Measurements from ENCODE around the gene ANGPTL3. TPM values are rescaled to one million over a fixed set of nuclear protein-coding genes. Genes with fewer than 3 reads are reported as not detected.

The ANGPTL3 gene
- total and polyA plus RNA-seq, 10 of the 15 experiments (the other 5 are each of a cell fraction or from before 2014, with no cell fraction given), result 0.05 to 0.15 (median 0.07) TPM; not detected in 7

GRCh38 chr1:62573675-62574074 lies 23.6 kb upstream of the ANGPTL3 start (continued):
- no peak for TF ChIP-seq CEBPZ (IDR thresholded peaks at IDR 0.05; ENCODE audit: low read depth, low read length)
- no peak for TF ChIP-seq POLR2A (IDR thresholded peaks at IDR 0.05; ENCODE audit: low read depth, low read length)
- no peak for TF ChIP-seq ZNF217 (IDR thresholded peaks at IDR 0.05)
- TF ChIP-seq SMAD1 (IDR thresholded peaks at IDR 0.05; ENCODE audit: low read depth, partially characterized antibody), result no peak
- no peak for TF ChIP-seq RELB (IDR thresholded peaks at IDR 0.05; ENCODE audit: low read depth)
- no peak for TF ChIP-seq SUZ12 (IDR thresholded peaks at IDR 0.05; ENCODE audit: unreplicated experiment)

DNA sequence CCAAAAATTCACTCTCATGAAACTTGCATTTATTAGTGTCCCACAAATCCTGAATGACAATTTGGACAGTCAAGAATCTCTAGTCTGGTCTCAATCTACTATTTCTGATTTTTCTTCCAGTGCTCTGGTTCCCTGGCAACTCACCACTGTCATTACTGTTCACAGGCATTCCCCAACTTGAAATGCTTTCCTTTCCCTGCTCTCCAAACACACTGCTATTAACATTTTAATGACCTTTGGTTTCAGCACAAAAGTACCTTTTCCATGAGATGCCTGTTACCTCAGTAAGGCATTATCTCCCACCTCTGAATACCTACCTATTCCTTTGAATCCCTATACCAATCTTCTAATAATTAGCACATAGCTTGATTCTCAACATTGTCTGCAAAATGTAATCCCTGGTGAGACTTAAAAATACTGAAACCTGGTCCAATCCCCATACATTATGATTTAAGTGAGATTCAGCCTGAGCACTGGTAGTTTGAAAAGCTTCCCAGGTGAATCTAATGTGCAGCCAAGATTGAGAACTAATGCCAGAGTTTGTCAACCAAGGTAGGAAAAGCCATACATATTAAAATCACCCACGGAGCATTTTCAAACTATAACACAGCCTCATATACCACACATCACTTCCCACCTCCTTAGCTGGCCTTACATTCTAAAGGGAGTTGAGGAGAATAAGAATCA lies 11.7 kb upstream of the ANGPTL3 start:
- ChIA-PET POLR2A (no interaction called here), CTCF (no interaction called here), SMC1A (ENCODE audit: uncharacterized antibody, unreplicated experiment) (interaction anchor here (1.1 kb wide), 1 partner anchor 52 kb away, joined by 3 read pairs; no protein-coding TSS in a partner anchor), RAD21 (ENCODE audit: unreplicated experiment) (no interaction called here)
- H3K4me2 ChIP-seq (ENCODE audit: control insufficient read depth, insufficient read depth), result no peak overlapping the region
- no peaks in the 10 kb centered on the region for H3K9me3 ChIP-seq (replicated peaks; ENCODE audit: control insufficient read depth, insufficient read depth, low read length)
- 39% methylated on average over 1 of the region's 1 CpG for WGBS (ENCODE audit: insufficient coverage, insufficient replicate concordance, low lambda C conversion rate, missing lambda C conversion rate)
- FAIRE-seq (no peak), ATAC-seq (no peak), DNase-seq (ENCODE audit: low read depth, low spot score) (no peak)
- H3K36me3 ChIP-seq (ENCODE audit: control insufficient read depth in 2 of 2, insufficient read depth in 2 of 2, low read length in 1 of 2), result no peaks in the 10 kb centered on the region
- H2AFZ ChIP-seq (ENCODE audit: control insufficient read depth, low read depth, low read length), result no peak overlapping the region
- in situ Hi-C loops (cut with MboI) (no loop called here), intact Hi-C loops (cut with micrococcal nuclease; ENCODE audit: unreplicated experiment) (no loop called here)
- H3K79me2 ChIP-seq (ENCODE audit: control insufficient read depth, insufficient read depth, low read length), result no peaks in the 10 kb centered on the region
- H3K9ac ChIP-seq (ENCODE audit: control insufficient read depth, insufficient read depth, low read length), result no peak overlapping the region
- H3K27ac ChIP-seq (ENCODE audit: control insufficient read depth, insufficient read depth), result no peak overlapping the region
- TF ChIP-seq, protein P1, sequence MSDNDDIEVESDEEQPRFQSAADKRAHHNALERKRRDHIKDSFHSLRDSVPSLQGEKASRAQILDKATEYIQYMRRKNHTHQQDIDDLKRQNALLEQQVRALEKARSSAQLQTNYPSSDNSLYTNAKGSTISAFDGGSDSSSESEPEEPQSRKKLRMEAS (IDR thresholded peaks at IDR 0.05; ENCODE audit: low read depth, low read length), result no peak
- TF ChIP-seq BRCA1 (IDR thresholded peaks at IDR 0.05; ENCODE audit: low read depth, low read length) (no peak), REST (IDR thresholded peaks at IDR 0.05; ENCODE audit: low read depth, low read length) (no peak), NR2F1 (conservative IDR thresholded peaks at IDR 0.05) (no peak), RAD21 (IDR thresholded peaks at IDR 0.05; ENCODE audit: insufficient read depth, low read depth, low read length) (no peak), NBN (IDR thresholded peaks at IDR 0.05) (no peak)
- H3K4me3 ChIP-seq, result no peak overlapping the region
- no peaks in the 10 kb centered on the region for H4K20me1 ChIP-seq (ENCODE audit: control insufficient read depth, insufficient read depth)
- H3K27me3 ChIP-seq (replicated peaks in 1 of 2; ENCODE audit: control insufficient read depth in 2 of 2, insufficient read depth in 2 of 2, low read length in 1 of 2), result no peaks in the 10 kb centered on the region
- BruUV-seq (replicated peaks), result no TSS peak
- no peaks in the 10 kb centered on the region for H3K4me1 ChIP-seq (ENCODE audit: control insufficient read depth, insufficient read depth, low read length)

All from GM12878 (cell line).